Sciatic nerve (tissue), 2 donors: Measurements from ENCODE around the gene SLC25A3. TPM values are rescaled to one million over a fixed set of nuclear protein-coding genes. Genes with fewer than 3 reads are reported as not detected.
"Not testable (repeated sequence)": the region's sequence is repeated elsewhere in the genome, so short reads cannot be mapped to it uniquely, and the experiment has no call there.

Experiments used
- ATAC-seq: fragments of 200-7000 bp; cut with Tn5 transposase; one replicate; pipeline ENCODE4 v1.9.1; 2020; ENCODE audit warnings: mild to moderate bottlenecking, moderate library complexity
- DNase-seq: peaks from one replicate; pipeline ENCODE4 v3.0.0-alpha.2; 2020; ENCODE audit warnings: low spot score
- intact Hi-C: fragments of 100-400 bp; cut with DNase I; formaldehyde crosslinking; loops from one replicate; pipeline ENCODE4 v1.14.2; 2022
- total RNA-seq: library from RNA; stranded (reverse); fragmentation: NEBNext Ultra II Directional; extraction: Animal tissue kit (Norgen Biotek cat#: 25700); gene quantifications from one replicate; pipeline ENCODE4 v1.2.1, GENCODE V29; 2021
- donor health status: DM: no; HTN: no; CAD: no.
- donor health status: DM: no; HTN: no; CAD: no.

SLC25A3 gene
- total RNA-seq: 269 TPM

GRCh38 chr12:98593351-98594049 lies at the start of gene SLC25A3:
TSS of gene SLC25A3 (plus strand) at chr12:98593686. CDS start at chr12:98593979, 293 bp downstream.
- DNase-seq (peak; percentile 98), ATAC-seq (peak; percentile 99)
- intact Hi-C loops: no loop called here

DNA sequence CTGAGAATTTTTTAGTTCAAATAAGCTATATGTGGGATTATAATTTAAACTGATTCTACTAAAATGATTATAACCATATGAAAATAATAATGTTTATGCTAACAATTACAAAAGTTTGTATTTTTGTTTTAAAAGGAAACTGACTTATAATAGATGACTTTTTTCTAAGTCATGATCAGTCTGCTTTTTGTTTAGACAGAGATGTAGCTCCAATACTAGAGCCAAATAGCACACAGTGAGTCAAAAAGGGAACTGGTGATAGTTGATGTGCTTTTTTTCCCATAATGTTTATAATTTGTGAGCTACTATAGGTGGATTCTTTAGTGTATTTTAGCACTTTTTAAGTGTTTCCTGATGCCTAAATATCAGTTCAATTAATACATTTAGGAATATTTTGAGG lies 49.8 kb upstream of the SLC25A3 start:
- intact Hi-C loops: no loop called here
- ATAC-seq (no peak), DNase-seq (no peak)

DNA sequence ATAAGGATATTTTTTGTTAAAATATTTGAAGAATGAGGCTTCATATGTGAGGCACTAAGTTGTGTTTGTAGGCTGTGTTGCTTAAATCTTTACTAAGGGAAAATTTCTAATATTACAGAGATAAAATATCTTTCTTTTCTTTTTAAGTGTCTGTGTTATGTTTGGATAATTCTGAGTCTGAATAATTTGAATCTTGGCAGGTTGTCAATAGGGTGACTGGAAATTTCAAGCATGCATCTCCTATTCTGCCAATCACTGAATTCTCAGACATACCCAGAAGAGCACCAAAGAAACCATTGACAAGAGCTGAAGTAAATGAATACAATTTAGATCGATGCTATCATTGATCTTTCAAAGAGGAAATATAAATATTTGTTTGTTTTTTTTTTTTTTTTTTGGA lies 48.7 kb upstream of the SLC25A3 start:
- intact Hi-C loops: no loop called here
- ATAC-seq: no peak
- no peak for DNase-seq

DNA sequence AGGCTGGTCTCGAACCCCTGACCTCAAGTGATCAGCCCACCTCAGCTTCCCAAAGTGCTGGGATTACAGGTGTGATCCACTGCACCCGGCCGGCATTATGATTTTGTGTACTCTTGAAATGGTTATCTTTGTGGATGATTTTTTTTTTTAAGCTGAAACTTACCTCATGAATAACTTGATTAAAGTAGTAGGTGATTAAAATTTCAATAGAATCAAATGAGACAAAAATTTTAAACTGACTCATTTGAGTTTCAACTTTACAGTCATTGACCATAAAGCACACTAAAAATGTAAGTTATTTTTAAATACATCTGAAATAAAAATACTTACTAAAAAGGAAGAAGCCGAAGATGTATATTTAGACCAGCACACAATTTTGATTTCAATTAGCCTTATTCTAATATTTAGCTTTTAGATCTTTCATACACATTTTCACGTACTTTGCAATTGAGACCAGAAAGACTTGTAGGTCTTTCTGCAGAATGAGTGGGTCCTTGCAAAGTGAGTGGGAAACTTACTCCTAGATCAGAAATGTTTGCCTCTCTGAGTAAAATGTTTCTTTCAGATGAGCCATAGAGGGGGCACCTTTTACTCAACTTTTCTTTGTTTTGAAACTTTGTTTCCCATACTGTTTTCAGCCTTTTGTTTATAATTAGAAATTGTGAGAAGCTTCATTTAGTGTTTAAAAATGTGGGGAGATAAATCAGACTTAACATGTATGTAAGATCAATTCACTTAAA lies 43.9 kb upstream of the SLC25A3 start:
- DNase-seq (no peak), ATAC-seq (no peak)
- intact Hi-C loops: no loop called here

DNA sequence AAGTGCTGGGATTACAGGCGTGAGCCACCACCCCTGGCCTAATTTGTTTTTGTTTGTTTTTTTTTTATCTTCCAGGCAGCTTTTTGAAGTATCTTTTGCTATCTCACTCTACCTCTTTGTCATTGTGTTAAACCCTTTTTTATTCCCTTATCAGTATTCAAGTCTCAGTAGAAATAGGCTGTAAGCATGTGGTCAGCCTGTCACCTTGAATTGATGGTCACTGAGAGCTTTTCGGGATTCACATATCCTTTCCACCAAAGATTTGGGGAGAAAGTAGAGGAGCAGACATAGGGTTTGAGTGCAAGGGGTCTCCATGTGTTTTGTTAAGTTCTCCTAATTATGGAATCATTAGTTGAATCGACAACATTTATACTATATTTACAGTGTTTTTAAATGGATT lies 41.7 kb upstream of the SLC25A3 start:
- no peak for ATAC-seq
- intact Hi-C loops: no loop called here
- no peak for DNase-seq

GRCh38 chr12:98558097-98558496 lies 35.4 kb upstream of the SLC25A3 start:
- DNase-seq, intact Hi-C loops, ATAC-seq: not testable (repeated sequence)

DNA sequence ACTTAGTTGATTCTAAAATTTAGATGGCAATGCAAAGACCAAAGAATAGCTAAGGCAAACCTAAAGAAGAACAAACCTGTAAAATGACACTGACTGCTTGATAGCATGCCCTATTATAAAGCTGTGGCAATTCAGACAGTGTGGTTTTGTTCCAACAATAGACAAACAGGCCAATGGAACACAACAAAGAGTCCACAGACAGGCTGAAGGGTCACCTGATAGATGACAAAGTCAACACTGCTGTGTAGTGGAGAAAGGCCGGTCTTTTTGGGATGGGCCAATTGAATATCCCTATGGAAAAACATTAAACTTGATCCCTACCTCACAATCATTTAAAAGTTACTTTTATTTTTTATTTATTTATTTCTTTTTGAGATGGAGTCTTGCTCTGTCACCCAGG lies 33.8 kb upstream of the SLC25A3 start:
- intact Hi-C loops: no loop called here
- ATAC-seq: no peak
- DNase-seq: no peak

DNA sequence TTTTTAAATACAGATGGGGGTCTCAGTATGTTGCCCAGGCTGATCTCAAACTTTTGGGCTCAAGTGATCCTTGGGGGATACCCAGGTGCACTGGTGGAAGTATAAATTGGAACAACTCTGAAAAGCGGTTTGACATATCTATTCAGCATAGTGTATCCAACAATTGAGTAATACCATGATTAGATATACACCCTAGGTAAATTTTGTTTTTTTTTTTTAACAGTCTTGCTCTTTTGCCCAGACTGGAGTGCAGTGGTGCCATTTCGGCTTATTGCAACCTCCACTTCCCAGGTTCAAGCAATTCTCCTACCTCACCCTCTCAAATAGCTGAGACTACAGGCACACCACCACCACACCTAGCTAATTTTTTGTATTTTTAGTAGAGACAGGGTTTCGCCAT lies 31.6 kb upstream of the SLC25A3 start:
- DNase-seq: no peak
- ATAC-seq: no peak
- intact Hi-C loops: no loop called here

GRCh38 chr12:98572010-98572409 lies 21.5 kb upstream of the SLC25A3 start:
- intact Hi-C loops: no loop called here
- DNase-seq (no peak), ATAC-seq (no peak)

DNA sequence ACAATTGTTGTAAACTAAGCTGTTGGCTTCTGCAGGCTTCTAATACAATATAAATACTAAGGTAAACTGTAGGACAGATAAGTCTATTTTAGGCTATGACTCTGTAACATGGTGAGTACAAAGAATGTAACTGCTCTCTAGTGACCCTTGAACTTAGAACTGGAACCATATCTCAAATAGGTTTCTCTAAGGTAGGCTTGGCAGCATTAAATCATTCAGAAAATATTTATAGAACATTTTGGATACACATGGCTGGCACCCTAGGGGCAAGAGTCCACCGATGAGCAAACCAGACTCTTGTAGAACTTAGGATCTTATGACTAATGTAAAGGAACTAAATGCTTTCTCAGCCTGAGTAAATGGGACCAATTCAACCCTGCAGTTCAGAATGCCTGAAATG lies 19.4 kb upstream of the SLC25A3 start:
- ATAC-seq: no peak
- intact Hi-C loops: no loop called here

DNA sequence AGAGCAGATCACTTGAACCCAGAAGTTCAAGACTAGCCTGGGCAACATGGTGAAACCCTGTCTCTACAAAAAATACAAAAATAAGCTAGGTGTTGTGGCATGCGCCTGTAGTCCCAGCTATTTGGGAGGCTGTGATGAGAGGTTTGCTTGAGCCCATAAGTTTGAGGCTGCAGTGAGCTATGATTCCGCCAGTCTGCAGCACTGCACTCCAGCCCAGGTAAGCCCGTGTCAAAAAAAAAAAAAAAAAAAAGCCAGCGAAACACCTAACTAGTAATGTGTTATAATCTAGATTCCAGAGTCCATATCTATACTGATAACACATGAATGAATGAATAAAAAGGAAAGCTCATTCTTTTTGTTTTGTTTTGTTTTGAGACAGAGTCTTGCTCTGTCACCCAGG lies 18.5 kb upstream of the SLC25A3 start:
- no peak for DNase-seq
- intact Hi-C loops: no loop called here
- no peak for ATAC-seq

More for the DNA sequence above, 19.4 kb upstream of the SLC25A3 start:
- no peak for DNase-seq

GRCh38 chr12:98576795-98577194 lies 16.7 kb upstream of the SLC25A3 start:
- intact Hi-C loops, DNase-seq, ATAC-seq: not testable (repeated sequence)

DNA sequence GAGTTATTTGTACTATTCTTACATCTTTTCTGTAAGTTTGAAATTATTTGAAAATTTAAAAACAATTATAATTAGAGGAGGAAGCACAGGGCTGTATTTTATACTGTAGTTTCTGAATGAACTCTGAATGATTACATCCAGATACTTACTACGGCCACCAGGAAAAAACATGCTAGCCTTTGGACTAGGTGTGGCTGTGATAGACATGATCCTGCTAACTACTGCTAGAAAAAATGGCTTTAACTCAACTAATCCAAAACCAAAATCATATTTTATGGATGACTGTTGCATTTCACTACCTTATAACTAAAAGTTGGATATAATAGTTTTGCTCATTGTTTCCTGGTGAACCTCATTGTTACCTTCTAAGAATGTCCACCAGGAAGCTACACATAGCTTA lies 15.1 kb upstream of the SLC25A3 start:
- DNase-seq (no peak), ATAC-seq (no peak)
- intact Hi-C loops: no loop called here

DNA sequence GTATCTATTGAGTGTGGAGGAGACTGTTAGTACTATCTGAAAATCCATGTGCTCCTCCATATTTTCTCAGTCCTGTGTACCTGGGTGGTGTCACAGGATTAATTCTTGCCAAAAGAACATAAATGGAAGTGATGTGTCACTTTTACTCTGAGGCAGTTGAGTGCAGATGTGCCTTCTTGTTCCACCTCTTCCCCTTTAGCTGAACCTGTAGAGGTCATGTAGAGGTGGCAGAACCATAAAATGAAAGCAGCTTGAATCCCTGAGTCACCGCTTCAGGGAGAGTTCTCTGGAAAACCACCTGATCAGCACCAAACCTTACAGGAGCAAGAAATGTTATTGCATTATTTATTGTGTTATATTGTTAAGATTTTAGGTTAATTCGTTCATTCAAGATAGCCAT lies 14.7 kb upstream of the SLC25A3 start:
- DNase-seq (no peak), ATAC-seq (no peak)
- intact Hi-C loops: no loop called here

GRCh38 chr12:98579347-98579746 lies 14.1 kb upstream of the SLC25A3 start:
- intact Hi-C loops: no loop called here

DNA sequence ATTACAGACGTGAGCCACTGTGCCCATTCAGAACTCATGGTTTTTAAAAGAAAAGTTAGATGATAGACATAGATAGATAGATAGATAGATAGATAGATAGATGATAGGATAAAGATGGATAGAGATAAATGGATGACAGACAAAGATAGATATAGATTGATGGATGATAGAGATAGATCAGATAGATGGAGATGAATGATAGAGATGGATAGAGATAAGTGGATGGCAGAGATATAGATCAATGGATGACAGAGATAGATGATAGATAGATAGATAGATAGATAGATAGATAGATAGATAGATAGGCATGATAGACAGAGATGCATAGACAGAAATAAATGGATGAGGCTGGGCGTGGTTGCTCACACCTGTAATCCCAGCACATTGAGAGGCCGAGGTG lies 13.7 kb upstream of the SLC25A3 start:
- ATAC-seq: no peak
- no peak for DNase-seq
- intact Hi-C loops: no loop called here

More at GRCh38 chr12:98579347-98579746, 14.1 kb upstream of the SLC25A3 start:
- no peak for DNase-seq
- no peak for ATAC-seq

DNA sequence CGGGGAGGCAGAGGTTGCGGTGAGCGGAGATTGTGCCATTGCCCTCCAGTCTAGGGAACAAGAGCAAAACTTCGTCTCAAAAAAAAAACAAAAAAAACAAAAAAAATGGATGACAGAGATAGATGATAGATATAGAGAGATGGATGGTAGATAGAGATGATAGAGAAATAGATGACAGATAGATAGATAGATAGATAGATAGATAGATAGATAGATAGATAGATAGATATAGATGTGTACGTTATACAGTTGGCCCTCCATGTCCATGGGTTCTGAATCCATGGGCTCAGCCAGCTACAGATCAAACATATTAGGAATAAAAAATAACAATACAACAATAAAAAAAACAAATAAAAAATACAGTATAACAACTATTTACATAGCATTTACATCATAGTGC lies 12.8 kb upstream of the SLC25A3 start:
- intact Hi-C loops: no loop called here
- ATAC-seq (no peak), DNase-seq (no peak)

DNA sequence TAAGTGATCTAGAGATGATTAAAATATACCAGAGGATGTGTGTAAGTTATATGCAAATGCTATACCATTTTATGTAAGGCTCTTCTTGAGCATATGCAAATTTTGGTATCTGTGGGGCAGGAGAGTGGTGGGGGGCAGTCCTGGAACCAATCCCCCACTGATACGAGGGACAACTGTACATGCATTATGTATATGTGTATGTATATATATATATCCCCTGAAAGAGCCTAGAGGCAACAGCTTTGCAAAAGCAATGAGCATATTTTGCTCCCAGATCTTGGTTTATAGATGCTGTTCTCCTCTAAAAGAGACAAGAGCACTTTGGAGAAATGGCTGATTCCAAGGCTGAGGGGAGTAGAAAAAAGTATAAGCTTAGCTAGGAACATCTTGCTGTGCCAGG lies 12.4 kb upstream of the SLC25A3 start:
- intact Hi-C loops: no loop called here
- DNase-seq: no peak
- no peak for ATAC-seq

DNA sequence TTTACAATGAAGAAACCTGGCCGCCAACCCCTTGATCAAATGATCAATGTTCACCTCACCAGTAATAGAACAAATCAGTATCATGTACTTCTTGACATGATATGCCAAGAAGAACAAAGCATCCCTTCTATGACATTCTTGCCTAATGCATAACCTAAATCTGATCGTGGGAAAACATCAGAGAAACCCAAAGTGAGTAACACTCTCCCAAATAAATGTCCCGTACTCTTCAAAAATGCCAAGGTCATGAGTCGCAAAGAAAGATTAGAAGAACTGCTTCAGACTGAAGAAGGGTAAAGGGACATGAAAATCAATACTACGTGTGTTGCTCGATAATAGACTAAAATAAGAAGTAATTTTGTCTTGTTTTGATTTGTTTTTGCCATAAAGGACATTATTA lies 11.4 kb upstream of the SLC25A3 start:
- intact Hi-C loops: no loop called here
- no peak for ATAC-seq
- DNase-seq: no peak

DNA sequence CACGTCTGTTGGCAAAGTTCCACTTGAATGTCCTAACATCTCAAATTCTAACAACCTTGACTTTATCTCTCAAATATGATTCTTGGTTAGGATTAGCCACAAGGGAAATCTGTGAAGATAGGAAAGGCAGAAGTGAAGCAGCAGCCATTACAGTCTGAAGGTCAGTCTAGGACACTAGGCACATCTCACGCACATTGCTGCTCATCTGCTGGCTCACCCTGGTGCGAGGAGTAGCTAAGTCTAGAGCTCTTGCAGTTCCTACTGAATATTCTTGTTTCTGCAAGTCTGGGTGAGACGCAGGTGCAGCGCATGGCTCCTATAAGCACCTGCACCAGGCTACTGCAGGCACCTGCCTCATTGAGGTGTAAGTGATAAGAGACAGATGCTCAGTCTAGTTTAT lies 6.4 kb upstream of the SLC25A3 start:
- intact Hi-C loops: no loop called here
- ATAC-seq (no peak), DNase-seq (no peak)

- intact Hi-C loops: no loop called here
- DNase-seq (no peak), ATAC-seq (no peak)
Observed at GRCh38 chr12:98591209-98591608, 2.3 kb upstream of the SLC25A3 start.
